HEK293 (cell line): ENCODE data around the gene TPO.

Experiments used
- CTCF ChIA-PET: fragments of 350-600 bp; formaldehyde crosslinking; extraction: SDS; loops from one replicate; lab custom pipeline; 2021; ENCODE audit warnings: antibody characterized with exemption; lab: Yijun Ruan, JAX
- POLR2A ChIA-PET: fragments of 300-600 bp; formaldehyde crosslinking; extraction: SDS; loops from one replicate; lab custom pipeline; 2020; ENCODE audit warnings: antibody characterized with exemption, inconsistent platforms; lab: Yijun Ruan, JAX
- H3K27ac ChIP-seq: fragments of 200-500 bp; sonication (Bioruptor generic); 2 replicates; pipeline ENCODE4 v1.5.1; 2014; ENCODE audit warnings: low read depth, low read length, control low read depth, inconsistent platforms; ENCODE audit errors: extremely low read depth
- H3K36me3 ChIP-seq, 2 experiments: fragments of 200-500 bp in 1 of 2; sonication (Bioruptor generic) in 1 of 2; 1 replicate in 1 of 2; 2 replicates in 1 of 2; pipeline ENCODE4 v1.5.1; 2014 to 2017; ENCODE audit warnings: inconsistent platforms in 2 of 2, low read length in 2 of 2; ENCODE audit not compliant: control insufficient read depth in 2 of 2, insufficient read depth in 1 of 2
- H3K4me1 ChIP-seq: fragments of 200-500 bp; sonication (Bioruptor generic); 2 replicates; pipeline ENCODE4 v1.5.1; 2014; ENCODE audit warnings: mild to moderate bottlenecking, low read length, inconsistent platforms; ENCODE audit not compliant: control insufficient read depth, insufficient read depth
- H3K4me3 ChIP-seq: 2 replicates; pipeline ENCODE4 v1.5.1; 2011; ENCODE audit warnings: low read depth, mild to moderate bottlenecking, control low read depth, low read length, moderate library complexity
- H3K9me3 ChIP-seq: fragments of 200-500 bp; sonication (Bioruptor generic); 2 replicates; pipeline ENCODE4 v1.5.1; 2014; ENCODE audit warnings: low read depth, low read length, inconsistent platforms; ENCODE audit not compliant: control insufficient read depth, insufficient read depth
- ATF2 ChIP-seq: fragments of 450-650 bp; formaldehyde crosslinking; IDR thresholded peaks from 2 replicates; pipeline ENCODE4 v1.5.1; 2016; ENCODE audit warnings: missing biosample characterization, missing genetic modification characterization, low read depth
- PBX3 ChIP-seq: sonication (generic); formaldehyde crosslinking; IDR thresholded peaks from 2 replicates; pipeline ENCODE4 v1.8.1; 2022; ENCODE audit warnings: mild to moderate bottlenecking, moderate library complexity, missing genetic modification reagents
- PRDM4 ChIP-seq: fragments of 450-650 bp; formaldehyde crosslinking; IDR thresholded peaks from 2 replicates; pipeline ENCODE4 v1.5.1; 2017; ENCODE audit warnings: missing biosample characterization, missing genetic modification characterization
- WT1 ChIP-seq: fragments of 450-650 bp; formaldehyde crosslinking; IDR thresholded peaks from 2 replicates; pipeline ENCODE4 v1.5.1; 2016; ENCODE audit warnings: missing biosample characterization, missing genetic modification characterization
- ZNF121 ChIP-seq: fragments of 450-650 bp; formaldehyde crosslinking; IDR thresholded peaks from 2 replicates; pipeline ENCODE4 v1.5.1; 2016; ENCODE audit warnings: missing biosample characterization, missing genetic modification characterization
- ZNF133 ChIP-seq: fragments of 450-650 bp; formaldehyde crosslinking; IDR thresholded peaks from 2 replicates; pipeline ENCODE4 v1.5.1; 2016; ENCODE audit warnings: missing biosample characterization, missing genetic modification characterization
- ZNF155 ChIP-seq: fragments of 450-650 bp; formaldehyde crosslinking; IDR thresholded peaks from 2 replicates; pipeline ENCODE4 v1.5.1; 2016; ENCODE audit warnings: missing biosample characterization, missing genetic modification characterization
- ZNF184 ChIP-seq: fragments of 450-650 bp; IDR thresholded peaks from 2 replicates; pipeline ENCODE4 v1.5.1; 2018; ENCODE audit warnings: missing biosample characterization, mild to moderate bottlenecking, missing genetic modification characterization
- ZNF223 ChIP-seq: fragments of 450-650 bp; formaldehyde crosslinking; IDR thresholded peaks from 2 replicates; pipeline ENCODE4 v1.5.1; 2016; ENCODE audit warnings: missing biosample characterization, missing genetic modification characterization
- ZNF280C ChIP-seq: fragments of 450-650 bp; formaldehyde crosslinking; IDR thresholded peaks from 2 replicates; pipeline ENCODE4 v1.5.1; 2016; ENCODE audit warnings: missing biosample characterization, missing genetic modification characterization
- ZNF544 ChIP-seq: fragments of 450-650 bp; formaldehyde crosslinking; IDR thresholded peaks from 2 replicates; pipeline ENCODE4 v1.5.0; 2017; ENCODE audit warnings: missing biosample characterization, missing genetic modification characterization
- ZNF571 ChIP-seq: fragments of 450-650 bp; formaldehyde crosslinking; IDR thresholded peaks from 2 replicates; pipeline ENCODE4 v1.5.0; 2017; ENCODE audit warnings: missing biosample characterization, missing genetic modification characterization
- ZNF596 ChIP-seq: fragments of 450-650 bp; IDR thresholded peaks from 2 replicates; pipeline ENCODE4 v1.5.0; 2018; ENCODE audit warnings: missing biosample characterization, mild to moderate bottlenecking, missing genetic modification characterization, moderate library complexity
- ZNF639 ChIP-seq: fragments of 450-650 bp; formaldehyde crosslinking; IDR thresholded peaks from 2 replicates; pipeline ENCODE4 v1.5.1; 2016; ENCODE audit warnings: missing biosample characterization, missing genetic modification characterization
- ZNF664 ChIP-seq: fragments of 450-650 bp; formaldehyde crosslinking; IDR thresholded peaks from 2 replicates; pipeline ENCODE4 v1.5.1; 2016; ENCODE audit warnings: missing biosample characterization, missing genetic modification characterization
- ZNF692 ChIP-seq: fragments of 450-650 bp; formaldehyde crosslinking; IDR thresholded peaks from 2 replicates; pipeline ENCODE4 v1.5.1; 2016; ENCODE audit warnings: missing biosample characterization, missing genetic modification characterization

Gene TPO

GRCh38 chr2:1542971-1543370, 129.7 kb downstream of the TPO start:
- no peaks in the 10 kb centered on the region for H3K9me3 ChIP-seq
- CTCF ChIA-PET: interaction anchor here (0.7 kb wide), 1 partner anchor 279 kb away, joined by 3 read pairs; no protein-coding TSS in a partner anchor
- no peaks in the 10 kb centered on the region for H3K36me3 ChIP-seq
- no peak overlapping the region for H3K27ac ChIP-seq
- no peak overlapping the region for H3K4me3 ChIP-seq
- H3K4me1 ChIP-seq: no peaks in the 10 kb centered on the region
- POLR2A ChIA-PET: no interaction called here
- TF ChIP-seq WT1 (tag by site-specific recombination) (no peak), ZNF639 (tag by site-specific recombination) (no peak), ZNF133 (no peak), ZNF184 (no peak), ZNF571 (tag by site-specific recombination) (no peak), ZNF544 (no peak), ZNF664 (tag by site-specific recombination) (no peak)

- H3K36me3 ChIP-seq: no peaks in the 10 kb centered on the region
- TF ChIP-seq ZNF121 (tag by site-specific recombination) (no peak), ZNF596 (tag by site-specific recombination) (no peak), ZNF223 (tag by site-specific recombination) (no peak)
- H3K4me3 ChIP-seq: no peak overlapping the region
- H3K9me3 ChIP-seq: no peaks in the 10 kb centered on the region
- no peaks in the 10 kb centered on the region for H3K4me1 ChIP-seq
- ChIA-PET POLR2A (no interaction called here), CTCF (interaction anchor here (0.6 to 1.1 kb wide), 4 partner anchors 10 to 512 kb away, joined by 3 to 8 read pairs (median 4); no protein-coding TSS in a partner anchor)
- no peak overlapping the region for H3K27ac ChIP-seq
These were observed 130.7 kb downstream of the TPO start for GRCh38 chr2:1543776-1544477.

- no peak overlapping the region for H3K27ac ChIP-seq
- ChIA-PET POLR2A (no interaction called here), CTCF (interaction anchor here (0.6 to 3.3 kb wide), 14 partner anchors 9 to 1015 kb away, joined by 3 to 18 read pairs (median 4); no protein-coding TSS in a partner anchor)
- no peaks in the 10 kb centered on the region for H3K9me3 ChIP-seq
- H3K4me3 ChIP-seq: no peak overlapping the region
- H3K36me3 ChIP-seq: no peaks in the 10 kb centered on the region
- H3K4me1 ChIP-seq: no peaks in the 10 kb centered on the region
- TF ChIP-seq ZNF155 (tag by site-specific recombination): no peak
- no peak for TF ChIP-seq ZNF280C (tag by site-specific recombination)
- TF ChIP-seq ZNF692 (tag by site-specific recombination): no peak
- no peak for TF ChIP-seq ATF2
- TF ChIP-seq PBX3 (CRISPR knock-in tag): no peak
- no peak for TF ChIP-seq PRDM4 (tag by site-specific recombination)
These were observed 131.3 kb downstream of the TPO start for GRCh38 chr2:1544478-1545069.
